ENCODE data around the gene AP4E1.
A peak's percentile ranks its signal among the peaks of the same experiment; 100 is the strongest.

The AP4E1 gene

GRCh38 chr15:50880206-50880605 is 28.3 kb upstream of the AP4E1 start:
- no peak for TF ChIP-seq CTCF (IDR thresholded peaks at IDR 0.05; ENCODE audit: control extremely low read depth, extremely low read depth, low read depth, missing control alignments)
- DNase-seq (ENCODE audit: extremely low spot score): no peak
- ChIA-PET CTCF (interaction anchor here (0.7 to 2.8 kb wide), 5 partner anchors 16 to 27 kb away, joined by 3 to 13 read pairs (median 3); no protein-coding TSS in a partner anchor), POLR2A (no interaction called here)

GRCh38 chr15:50880651-50881114 is 27.8 kb upstream of the AP4E1 start:
- no peak for TF ChIP-seq CTCF (IDR thresholded peaks at IDR 0.05; ENCODE audit: control extremely low read depth, extremely low read depth, low read depth, missing control alignments)
- ChIA-PET POLR2A (no interaction called here), CTCF (interaction anchor here (0.7 to 2.8 kb wide), 6 partner anchors 16 to 33 kb away, joined by 3 to 13 read pairs (median 3); no protein-coding TSS in a partner anchor)
- peak; percentile 50 for DNase-seq (ENCODE audit: extremely low spot score)

- DNase-seq (ENCODE audit: extremely low spot score): no peak
- ChIA-PET CTCF (interaction anchor here (0.7 to 2.8 kb wide), 9 partner anchors 7 to 117 kb away, joined by 3 to 10 read pairs (median 3); no protein-coding TSS in a partner anchor), POLR2A (interaction anchor here (0.6 kb wide), 2 partner anchors 11 to 26 kb away, joined by 4 to 5 read pairs; no protein-coding TSS in a partner anchor)
- no peak for TF ChIP-seq CTCF (IDR thresholded peaks at IDR 0.05; ENCODE audit: control extremely low read depth, extremely low read depth, low read depth, missing control alignments)
These were observed 27.1 kb upstream of the AP4E1 start for GRCh38 chr15:50881121-50882048.

GRCh38 chr15:50883903-50884302 is 24.6 kb upstream of the AP4E1 start:
- DNase-seq (ENCODE audit: extremely low spot score): peak; percentile 20
- ChIA-PET POLR2A (no interaction called here), CTCF (interaction anchor here (3.5 kb wide), 1 partner anchor 22 kb away, joined by 46 read pairs; no protein-coding TSS in a partner anchor)
- TF ChIP-seq CTCF (IDR thresholded peaks at IDR 0.05; ENCODE audit: control extremely low read depth, extremely low read depth, low read depth, missing control alignments): no peak

GRCh38 chr15:50884540-50884939 is 23.9 kb upstream of the AP4E1 start:
- no peak for TF ChIP-seq CTCF (IDR thresholded peaks at IDR 0.05; ENCODE audit: control extremely low read depth, extremely low read depth, low read depth, missing control alignments)
- ChIA-PET CTCF (interaction anchor here (0.8 to 4.3 kb wide), 11 partner anchors 10 to 185 kb away, joined by 3 to 57 read pairs (median 10); no protein-coding TSS in a partner anchor), POLR2A (no interaction called here)
- no peak for DNase-seq (ENCODE audit: extremely low spot score)

GRCh38 chr15:50886139-50886467 is 22.4 kb upstream of the AP4E1 start:
- TF ChIP-seq CTCF (IDR thresholded peaks at IDR 0.05; ENCODE audit: control extremely low read depth, extremely low read depth, low read depth, missing control alignments): no peak
- CTCF ChIA-PET: interaction anchor here (0.8 to 4.3 kb wide), 15 partner anchors 9 to 430 kb away, joined by 3 to 57 read pairs (median 3); no protein-coding TSS in a partner anchor
- DNase-seq (ENCODE audit: extremely low spot score): no peak
- POLR2A ChIA-PET: no interaction called here

All from GM10248 (cell line).